GM23338 (cell line): ENCODE results near the gene SYNE1. TPM values are rescaled to one million over a fixed set of nuclear protein-coding genes. Genes with fewer than 3 reads are reported as not detected.

ENCODE experiments used
- ATAC-seq: fragments of 200-7000 bp; cut with Tn5 transposase; 3 replicates; pipeline ENCODE4 v1.9.1; 2020
- DNase-seq: peaks from one replicate; pipeline ENCODE4 v3.0.0-alpha.2; 2015; ENCODE audit warnings: low spot score
- H2AFZ ChIP-seq: fragments of 200-600 bp; sonication (generic); 2 replicates; pipeline ENCODE4 v1.8.0; 2016; ENCODE audit warnings: antibody characterized with exemption, mild to moderate bottlenecking, moderate library complexity
- H3F3A ChIP-seq: fragments of 200-600 bp; sonication (generic); replicated peaks from 2 replicates; pipeline ENCODE4 v1.8.0; 2017; ENCODE audit warnings: antibody characterized with exemption, mixed run types, low read depth
- H3K27ac ChIP-seq: fragments of 200-600 bp; sonication (generic); 2 replicates; pipeline ENCODE4 v1.6.1; 2016; ENCODE audit warnings: low read depth
- H3K27me3 ChIP-seq: fragments of 200-600 bp; sonication (generic); 2 replicates; pipeline ENCODE4 v1.8.0; 2016; ENCODE audit warnings: mild to moderate bottlenecking, mixed run types, moderate library complexity; ENCODE audit not compliant: insufficient read depth
- H3K36me3 ChIP-seq: fragments of 200-600 bp; sonication (generic); 2 replicates; pipeline ENCODE4 v1.8.0; 2016; ENCODE audit warnings: mild to moderate bottlenecking; ENCODE audit not compliant: insufficient read depth
- H3K4me1 ChIP-seq: fragments of 200-600 bp; sonication (generic); 2 replicates; pipeline ENCODE4 v1.8.0; 2016; ENCODE audit warnings: mild to moderate bottlenecking, moderate library complexity; ENCODE audit not compliant: insufficient read depth
- H3K4me2 ChIP-seq: fragments of 200-600 bp; sonication (generic); 2 replicates; pipeline ENCODE4 v1.7.1; 2017; ENCODE audit warnings: mixed run types
- H3K4me3 ChIP-seq: fragments of 200-600 bp; sonication (generic); 2 replicates; pipeline ENCODE4 v1.6.1; 2016; ENCODE audit warnings: mixed run types
- H3K79me2 ChIP-seq: fragments of 200-600 bp; sonication (generic); replicated peaks from 2 replicates; pipeline ENCODE4 v1.8.0; 2017; ENCODE audit warnings: mild to moderate bottlenecking; ENCODE audit not compliant: insufficient read depth
- H3K9me2 ChIP-seq: fragments of 200-600 bp; sonication (generic); 2 replicates; pipeline ENCODE4 v1.8.0; 2017; ENCODE audit not compliant: insufficient read depth
- H4K20me1 ChIP-seq: fragments of 200-600 bp; sonication (generic); replicated peaks from 2 replicates; pipeline ENCODE4 v1.8.0; 2017; ENCODE audit warnings: mild to moderate bottlenecking; ENCODE audit not compliant: insufficient read depth
- H3K27ac Mint-ChIP-seq: 2 replicates; pipeline ENCODE4 v1.8.0; 2020; ENCODE audit warnings: inconsistent platforms, mild to moderate bottlenecking, moderate library complexity, mixed read lengths
- H3K27me3 Mint-ChIP-seq: 3 replicates; pipeline ENCODE4 v1.8.0; 2022; ENCODE audit warnings: low read depth, mild to moderate bottlenecking, moderate library complexity, mixed read lengths, inconsistent platforms; ENCODE audit not compliant: insufficient read depth, poor library complexity
- H3K36me3 Mint-ChIP-seq: 3 replicates; pipeline ENCODE4 v1.8.0; 2021; ENCODE audit warnings: low read depth, mild to moderate bottlenecking, inconsistent platforms, moderate library complexity, mixed read lengths
- H3K4me1 Mint-ChIP-seq: 3 replicates; pipeline ENCODE4 v1.8.0; 2020; ENCODE audit warnings: mild to moderate bottlenecking, inconsistent platforms, mixed read lengths
- H3K4me3 Mint-ChIP-seq: 3 replicates; pipeline ENCODE4 v1.8.0; 2021; ENCODE audit warnings: moderate library complexity, mild to moderate bottlenecking, inconsistent platforms, mixed read lengths
- H3K9me3 Mint-ChIP-seq: 3 replicates; pipeline ENCODE4 v1.8.0; 2020; ENCODE audit warnings: moderate library complexity, mild to moderate bottlenecking, inconsistent platforms, mixed read lengths
- CREB1 ChIP-seq: fragments of 250-450 bp; sonication (Bioruptor Pico); IDR thresholded peaks from 2 replicates; pipeline ENCODE4 v1.5.0; 2020; ENCODE audit warnings: low read depth, mild to moderate bottlenecking, moderate library complexity
- EZH2 ChIP-seq: fragments of 200-600 bp; sonication (generic); IDR thresholded peaks from one replicate; pipeline ENCODE4 v1.8.0; 2017; ENCODE audit warnings: antibody characterized with exemption, mild to moderate bottlenecking, low read depth; ENCODE audit not compliant: unreplicated experiment
- POLR2AphosphoS5 ChIP-seq: IDR thresholded peaks from 2 replicates; pipeline ENCODE4 v1.6.1; 2016; ENCODE audit warnings: antibody characterized with exemption, low read depth
- STAT1 ChIP-seq: IDR thresholded peaks from one replicate; pipeline ENCODE4 v1.6.1; 2016; ENCODE audit warnings: antibody characterized with exemption; ENCODE audit not compliant: unreplicated experiment
- ZNF114 ChIP-seq: fragments of 250-450 bp; sonication (Bioruptor Pico); IDR thresholded peaks from 2 replicates; pipeline ENCODE4 v1.5.0; 2020; ENCODE audit warnings: mild to moderate bottlenecking, moderate library complexity
- ZNF331 ChIP-seq: fragments of 250-450 bp; sonication (Bioruptor Pico); IDR thresholded peaks from 2 replicates; pipeline ENCODE4 v1.5.0; 2020; ENCODE audit warnings: low read depth, mild to moderate bottlenecking, moderate library complexity
- polyA plus RNA-seq: library from polyadenylated mRNA; unstranded; fragments of >200 nt; fragmentation: Nextera tagmentation; extraction: Ambion mirVana; gene quantifications from 2 replicates; pipeline ENCODE4 v1.2.1, GENCODE V29; 2016
- total RNA-seq: library from RNA; depleted of rRNA; stranded (reverse); fragments of >200 nt; shearing (Covaris generic); gene quantifications from 2 replicates; pipeline ENCODE4 v1.2.3, GENCODE V29; 2014
- TF ChIP-seq, protein P1 (sequence below): IDR thresholded peaks from one replicate; pipeline ENCODE4 v1.6.1; 2018; ENCODE audit warnings: antibody characterized with exemption; ENCODE audit not compliant: unreplicated experiment
- TF ChIP-seq, protein P2 (sequence below): fragments of 250-450 bp; sonication (Bioruptor Pico); IDR thresholded peaks from 2 replicates; pipeline ENCODE4 v1.5.0; 2020; ENCODE audit warnings: mild to moderate bottlenecking, moderate library complexity

SYNE1 gene
- total and polyA plus RNA-seq, 2 experiments from 2014 or later, result 3.9 to 13.6 TPM

DNA sequence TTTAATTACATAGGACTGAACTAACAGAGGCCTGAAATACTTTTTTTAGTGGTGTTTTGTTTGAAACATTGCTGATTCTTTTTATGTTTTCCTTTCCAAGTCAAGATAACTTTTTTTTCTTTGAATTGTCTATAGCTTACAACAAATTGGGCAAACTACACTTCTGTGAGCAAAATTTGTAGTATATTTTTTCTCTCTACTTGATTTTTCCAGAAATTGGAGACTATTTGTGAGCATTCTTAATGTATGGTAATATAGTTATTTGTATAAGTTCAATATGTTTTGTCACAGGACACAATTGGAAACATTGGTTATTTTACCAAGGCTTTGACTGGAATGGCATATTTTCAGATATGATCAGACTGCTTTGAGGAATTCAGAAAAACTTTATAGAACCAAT is 216.5 kb downstream of the SYNE1 start:
- Histone ChIP-seq H4K20me1 (no peaks in the 10 kb centered on the region), H3K27me3 (no peaks in the 10 kb centered on the region), H3K36me3 (no peaks in the 10 kb centered on the region), H2AFZ (no peak overlapping the region), H3K79me2 (no peaks in the 10 kb centered on the region), H3K4me3 (no peak overlapping the region), H3K9me2 (0 out of 2 replicates have a peak, but pooled peaks cover 7% of the 10 kb centered on the region), H3K4me2 (no peak overlapping the region), H3F3A (no peaks in the 10 kb centered on the region), H3K4me1 (no peaks in the 10 kb centered on the region), H3K27ac (no peak overlapping the region)
- Mint-ChIP-seq H3K27ac (no peak overlapping the region), H3K4me3 (no peak overlapping the region), H3K27me3 (no peaks in the 10 kb centered on the region), H3K4me1 (no peaks in the 10 kb centered on the region), H3K36me3 (peaks cover 2% of the 10 kb centered on the region; the same call in 1 of the 3 replicates), H3K9me3 (peaks cover 16% of the 10 kb centered on the region; the same call in 2 of the 3 replicates)
- DNase-seq (no peak), ATAC-seq (no peak)
- TF ChIP-seq STAT1, result no peak
- no peak for TF ChIP-seq ZNF331 (CRISPR knock-in tag)
- TF ChIP-seq POLR2AphosphoS5, result no peak
- TF ChIP-seq, protein P1, sequence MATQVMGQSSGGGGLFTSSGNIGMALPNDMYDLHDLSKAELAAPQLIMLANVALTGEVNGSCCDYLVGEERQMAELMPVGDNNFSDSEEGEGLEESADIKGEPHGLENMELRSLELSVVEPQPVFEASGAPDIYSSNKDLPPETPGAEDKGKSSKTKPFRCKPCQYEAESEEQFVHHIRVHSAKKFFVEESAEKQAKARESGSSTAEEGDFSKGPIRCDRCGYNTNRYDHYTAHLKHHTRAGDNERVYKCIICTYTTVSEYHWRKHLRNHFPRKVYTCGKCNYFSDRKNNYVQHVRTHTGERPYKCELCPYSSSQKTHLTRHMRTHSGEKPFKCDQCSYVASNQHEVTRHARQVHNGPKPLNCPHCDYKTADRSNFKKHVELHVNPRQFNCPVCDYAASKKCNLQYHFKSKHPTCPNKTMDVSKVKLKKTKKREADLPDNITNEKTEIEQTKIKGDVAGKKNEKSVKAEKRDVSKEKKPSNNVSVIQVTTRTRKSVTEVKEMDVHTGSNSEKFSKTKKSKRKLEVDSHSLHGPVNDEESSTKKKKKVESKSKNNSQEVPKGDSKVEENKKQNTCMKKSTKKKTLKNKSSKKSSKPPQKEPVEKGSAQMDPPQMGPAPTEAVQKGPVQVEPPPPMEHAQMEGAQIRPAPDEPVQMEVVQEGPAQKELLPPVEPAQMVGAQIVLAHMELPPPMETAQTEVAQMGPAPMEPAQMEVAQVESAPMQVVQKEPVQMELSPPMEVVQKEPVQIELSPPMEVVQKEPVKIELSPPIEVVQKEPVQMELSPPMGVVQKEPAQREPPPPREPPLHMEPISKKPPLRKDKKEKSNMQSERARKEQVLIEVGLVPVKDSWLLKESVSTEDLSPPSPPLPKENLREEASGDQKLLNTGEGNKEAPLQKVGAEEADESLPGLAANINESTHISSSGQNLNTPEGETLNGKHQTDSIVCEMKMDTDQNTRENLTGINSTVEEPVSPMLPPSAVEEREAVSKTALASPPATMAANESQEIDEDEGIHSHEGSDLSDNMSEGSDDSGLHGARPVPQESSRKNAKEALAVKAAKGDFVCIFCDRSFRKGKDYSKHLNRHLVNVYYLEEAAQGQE, result no peak
- TF ChIP-seq CREB1 (CRISPR knock-in tag), result no peak
- no peak for TF ChIP-seq EZH2
- no peak for TF ChIP-seq ZNF114

DNA sequence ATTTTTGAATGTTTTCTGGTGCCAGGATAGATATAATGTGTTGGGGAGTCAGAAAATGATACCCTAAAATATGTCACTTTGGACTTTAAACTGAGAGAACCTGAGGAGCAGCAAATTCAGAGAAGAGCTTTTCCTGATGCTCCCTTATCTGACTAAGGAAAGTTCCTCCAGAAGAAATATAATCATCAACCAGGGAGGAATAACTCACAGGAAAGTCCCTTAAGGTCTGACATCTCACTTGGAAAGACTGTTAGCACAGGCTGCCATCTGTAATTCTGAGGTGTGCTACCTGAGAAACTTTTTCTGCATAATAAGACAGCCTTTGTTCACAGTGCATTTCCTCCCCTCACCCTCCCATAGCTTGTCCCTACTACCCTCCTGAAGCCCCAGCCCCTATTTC is 218.6 kb downstream of the SYNE1 start:
- Histone ChIP-seq H3K79me2 (no peaks in the 10 kb centered on the region), H2AFZ (no peak overlapping the region), H3K27me3 (no peaks in the 10 kb centered on the region), H3F3A (no peaks in the 10 kb centered on the region), H3K4me1 (no peaks in the 10 kb centered on the region), H4K20me1 (no peaks in the 10 kb centered on the region), H3K36me3 (no peaks in the 10 kb centered on the region), H3K9me2 (0 out of 2 replicates have a peak, but pooled peaks cover 7% of the 10 kb centered on the region), H3K4me2 (no peak overlapping the region), H3K4me3 (no peak overlapping the region), H3K27ac (no peak overlapping the region)
- Mint-ChIP-seq H3K36me3 (peaks cover 2% of the 10 kb centered on the region; the same call in 1 of the 3 replicates), H3K27ac (no peak overlapping the region), H3K27me3 (no peaks in the 10 kb centered on the region), H3K4me3 (no peak overlapping the region), H3K4me1 (no peaks in the 10 kb centered on the region), H3K9me3 (peaks cover 16% of the 10 kb centered on the region; the same call in 2 of the 3 replicates)
- DNase-seq (no peak), ATAC-seq (no peak)
- TF ChIP-seq STAT1, result no peak
- no peak for TF ChIP-seq CREB1 (CRISPR knock-in tag)
- TF ChIP-seq EZH2, result no peak
- TF ChIP-seq, protein P2, sequence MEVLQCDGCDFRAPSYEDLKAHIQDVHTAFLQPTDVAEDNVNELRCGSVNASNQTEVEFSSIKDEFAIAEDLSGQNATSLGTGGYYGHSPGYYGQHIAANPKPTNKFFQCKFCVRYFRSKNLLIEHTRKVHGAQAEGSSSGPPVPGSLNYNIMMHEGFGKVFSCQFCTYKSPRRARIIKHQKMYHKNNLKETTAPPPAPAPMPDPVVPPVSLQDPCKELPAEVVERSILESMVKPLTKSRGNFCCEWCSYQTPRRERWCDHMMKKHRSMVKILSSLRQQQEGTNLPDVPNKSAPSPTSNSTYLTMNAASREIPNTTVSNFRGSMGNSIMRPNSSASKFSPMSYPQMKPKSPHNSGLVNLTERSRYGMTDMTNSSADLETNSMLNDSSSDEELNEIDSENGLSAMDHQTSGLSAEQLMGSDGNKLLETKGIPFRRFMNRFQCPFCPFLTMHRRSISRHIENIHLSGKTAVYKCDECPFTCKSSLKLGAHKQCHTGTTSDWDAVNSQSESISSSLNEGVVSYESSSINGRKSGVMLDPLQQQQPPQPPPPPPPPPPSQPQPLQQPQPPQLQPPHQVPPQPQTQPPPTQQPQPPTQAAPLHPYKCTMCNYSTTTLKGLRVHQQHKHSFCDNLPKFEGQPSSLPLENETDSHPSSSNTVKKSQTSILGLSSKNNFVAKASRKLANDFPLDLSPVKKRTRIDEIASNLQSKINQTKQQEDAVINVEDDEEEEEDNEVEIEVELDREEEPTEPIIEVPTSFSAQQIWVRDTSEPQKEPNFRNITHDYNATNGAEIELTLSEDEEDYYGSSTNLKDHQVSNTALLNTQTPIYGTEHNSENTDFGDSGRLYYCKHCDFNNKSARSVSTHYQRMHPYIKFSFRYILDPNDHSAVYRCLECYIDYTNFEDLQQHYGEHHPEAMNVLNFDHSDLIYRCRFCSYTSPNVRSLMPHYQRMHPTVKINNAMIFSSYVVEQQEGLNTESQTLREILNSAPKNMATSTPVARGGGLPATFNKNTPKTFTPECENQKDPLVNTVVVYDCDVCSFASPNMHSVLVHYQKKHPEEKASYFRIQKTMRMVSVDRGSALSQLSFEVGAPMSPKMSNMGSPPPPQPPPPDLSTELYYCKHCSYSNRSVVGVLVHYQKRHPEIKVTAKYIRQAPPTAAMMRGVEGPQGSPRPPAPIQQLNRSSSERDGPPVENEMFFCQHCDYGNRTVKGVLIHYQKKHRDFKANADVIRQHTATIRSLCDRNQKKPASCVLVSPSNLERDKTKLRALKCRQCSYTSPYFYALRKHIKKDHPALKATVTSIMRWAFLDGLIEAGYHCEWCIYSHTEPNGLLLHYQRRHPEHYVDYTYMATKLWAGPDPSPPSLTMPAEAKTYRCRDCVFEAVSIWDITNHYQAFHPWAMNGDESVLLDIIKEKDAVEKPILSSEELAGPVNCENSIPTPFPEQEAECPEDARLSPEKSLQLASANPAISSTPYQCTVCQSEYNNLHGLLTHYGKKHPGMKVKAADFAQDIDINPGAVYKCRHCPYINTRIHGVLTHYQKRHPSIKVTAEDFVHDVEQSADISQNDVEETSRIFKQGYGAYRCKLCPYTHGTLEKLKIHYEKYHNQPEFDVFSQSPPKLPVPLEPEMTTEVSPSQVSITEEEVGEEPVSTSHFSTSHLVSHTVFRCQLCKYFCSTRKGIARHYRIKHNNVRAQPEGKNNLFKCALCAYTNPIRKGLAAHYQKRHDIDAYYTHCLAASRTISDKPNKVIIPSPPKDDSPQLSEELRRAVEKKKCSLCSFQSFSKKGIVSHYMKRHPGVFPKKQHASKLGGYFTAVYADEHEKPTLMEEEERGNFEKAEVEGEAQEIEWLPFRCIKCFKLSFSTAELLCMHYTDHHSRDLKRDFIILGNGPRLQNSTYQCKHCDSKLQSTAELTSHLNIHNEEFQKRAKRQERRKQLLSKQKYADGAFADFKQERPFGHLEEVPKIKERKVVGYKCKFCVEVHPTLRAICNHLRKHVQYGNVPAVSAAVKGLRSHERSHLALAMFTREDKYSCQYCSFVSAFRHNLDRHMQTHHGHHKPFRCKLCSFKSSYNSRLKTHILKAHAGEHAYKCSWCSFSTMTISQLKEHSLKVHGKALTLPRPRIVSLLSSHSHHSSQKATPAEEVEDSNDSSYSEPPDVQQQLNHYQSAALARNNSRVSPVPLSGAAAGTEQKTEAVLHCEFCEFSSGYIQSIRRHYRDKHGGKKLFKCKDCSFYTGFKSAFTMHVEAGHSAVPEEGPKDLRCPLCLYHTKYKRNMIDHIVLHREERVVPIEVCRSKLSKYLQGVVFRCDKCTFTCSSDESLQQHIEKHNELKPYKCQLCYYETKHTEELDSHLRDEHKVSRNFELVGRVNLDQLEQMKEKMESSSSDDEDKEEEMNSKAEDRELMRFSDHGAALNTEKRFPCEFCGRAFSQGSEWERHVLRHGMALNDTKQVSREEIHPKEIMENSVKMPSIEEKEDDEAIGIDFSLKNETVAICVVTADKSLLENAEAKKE (CRISPR knock-in tag), result no peak
- TF ChIP-seq, protein P1, result no peak
